ENCODE measurements around the gene BAG5.
"Not testable (repeated sequence)": the region's sequence is repeated elsewhere in the genome, so short reads cannot be mapped to it uniquely, and the experiment has no call there.

BAG5 gene

GRCh38 chr14:103533999-103534575, 28.4 kb downstream of the BAG5 start:
- DNase-seq: no peak

GRCh38 chr14:103533137-103533998, 29.1 kb downstream of the BAG5 start:
- DNase-seq: no peak

GRCh38 chr14:103532216-103533136, 30.0 kb downstream of the BAG5 start:
- DNase-seq: no peak

GRCh38 chr14:103531421-103532215, 30.8 kb downstream of the BAG5 start:
- no peak for DNase-seq

- DNase-seq: no peak
Observed at GRCh38 chr14:103530831-103531230, 31.6 kb downstream of the BAG5 start.

- DNase-seq: no peak
Observed at GRCh38 chr14:103530390-103530789, 32.1 kb downstream of the BAG5 start.

- no peak for DNase-seq
Observed at GRCh38 chr14:103529383-103530365, 32.8 kb downstream of the BAG5 start.

GRCh38 chr14:103528587-103529382, 33.7 kb downstream of the BAG5 start, which contains the start of gene TRMT61A:
Gene TRMT61A, plus strand, starts transcription at chr14:103529196. Its CDS starts 783 bp downstream, at chr14:103529979.
- peak; percentile 80 to 85 for DNase-seq

GRCh38 chr14:103528146-103528586, 34.3 kb downstream of the BAG5 start:
- DNase-seq: no peak

GRCh38 chr14:103527408-103528145, 34.9 kb downstream of the BAG5 start:
- DNase-seq: peak in 1 of 2 donors; percentile 73

GRCh38 chr14:103526914-103527248, 35.6 kb downstream of the BAG5 start:
- no peak for DNase-seq

- peak in 1 of 2 donors; percentile 55 for DNase-seq
Observed at GRCh38 chr14:103526247-103526913, 36.1 kb downstream of the BAG5 start.

- DNase-seq: not testable (repeated sequence)
Observed at GRCh38 chr14:103525430-103526246, 36.8 kb downstream of the BAG5 start.

- DNase-seq: no peak
Observed at GRCh38 chr14:103524002-103524935, 38.2 kb downstream of the BAG5 start.

- DNase-seq: no peak
Observed at GRCh38 chr14:103523575-103523954, 38.9 kb downstream of the BAG5 start.

GRCh38 chr14:103522649-103523574, 39.5 kb downstream of the BAG5 start, which contains the start of gene CKB:
Gene CKB, minus strand, starts transcription at chr14:103522830. Its CDS starts 337 bp downstream, at chr14:103522493.
- DNase-seq: peak; percentile 32 to 33
